ENCODE results near the gene TRIP6.

The TRIP6 gene

DNA sequence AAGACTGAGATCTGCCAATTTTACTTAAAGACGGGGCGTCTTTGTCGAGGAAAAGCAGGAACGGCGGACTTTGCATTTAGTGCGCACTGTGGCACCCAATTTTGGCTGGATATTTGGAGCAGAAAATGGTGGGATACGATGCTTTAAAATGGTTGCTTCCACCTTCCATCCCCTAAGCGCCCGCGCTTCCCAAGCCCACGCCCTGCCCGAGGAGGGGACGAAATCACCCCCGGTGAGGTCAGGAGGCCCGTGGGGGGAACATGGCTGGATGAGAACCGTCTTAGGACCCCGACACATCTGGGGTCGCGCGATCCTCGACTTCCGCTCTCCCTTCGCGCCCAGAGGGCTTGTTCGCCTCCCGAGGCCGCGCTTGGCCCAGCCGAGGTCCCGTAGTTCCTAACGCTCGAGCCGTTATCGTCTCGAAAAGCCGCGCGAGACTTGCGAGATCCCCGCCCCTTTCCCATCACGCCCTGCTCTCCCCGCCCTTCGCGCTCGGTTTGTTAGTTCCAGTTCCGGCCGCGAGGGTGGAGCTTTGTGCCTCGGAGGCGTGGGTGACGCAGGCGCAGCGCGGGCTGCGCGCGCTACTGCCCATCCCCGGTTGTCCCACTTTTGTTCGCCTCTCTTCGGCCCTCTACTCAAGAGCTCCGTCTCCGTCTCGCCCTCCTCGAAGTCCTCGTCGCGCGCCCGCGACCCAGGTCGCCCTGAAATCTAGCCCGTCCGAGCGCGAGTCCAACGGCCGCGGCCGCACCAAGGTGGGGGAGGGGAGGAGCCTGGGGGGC is 7.6 kb downstream of the TRIP6 start, which contains the start of gene SRRT:
Gene SRRT (plus strand): TSS at position 527 of the 779 bp plus-strand sequence. CDS start 488 bp downstream, outside the sequence.
- peak; percentile 99 for DNase-seq

DNA sequence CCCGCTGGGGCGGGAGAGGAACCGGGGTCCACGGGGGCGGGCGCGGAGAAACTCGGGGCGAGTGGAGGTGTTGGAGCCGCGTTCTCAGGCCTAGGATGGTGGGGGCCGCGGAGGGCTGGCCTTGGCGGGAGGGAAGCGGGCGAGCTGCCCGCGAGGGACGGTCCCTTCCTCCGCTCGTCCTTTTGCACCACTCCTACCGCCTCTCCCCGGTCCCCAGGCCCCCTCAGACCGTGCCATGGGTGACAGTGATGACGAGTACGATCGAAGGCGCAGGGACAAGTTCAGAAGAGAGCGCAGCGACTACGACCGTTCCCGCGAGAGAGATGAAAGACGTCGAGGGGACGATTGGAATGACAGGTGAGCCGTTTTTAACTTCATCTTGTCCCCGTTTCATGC is 8.2 kb downstream of the TRIP6 start:
- peak; percentile 79 for DNase-seq

- no peak for DNase-seq
These were observed 10.8 kb downstream of the TRIP6 start for GRCh38 chr7:100878013-100878412.

DNA sequence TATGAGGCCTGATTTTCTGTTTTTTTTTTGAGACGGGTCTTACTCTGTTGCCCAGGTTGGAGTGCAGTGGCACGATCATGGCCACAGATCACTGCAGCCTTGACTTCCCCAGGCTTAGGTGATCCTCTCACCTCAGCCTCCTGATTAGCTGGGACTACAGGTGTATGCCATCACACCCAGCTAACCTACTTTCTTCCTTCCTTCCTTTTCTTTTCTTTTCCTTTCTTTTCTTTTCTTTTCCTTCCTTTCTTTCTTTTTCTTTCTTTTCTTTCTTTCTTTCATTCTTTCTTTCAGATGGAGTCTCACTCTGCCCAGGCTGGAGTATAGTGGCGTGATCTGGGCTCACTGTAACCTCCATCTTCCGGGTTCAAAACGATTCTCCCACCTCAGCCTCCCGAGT is 11.5 kb downstream of the TRIP6 start:
- no peak for DNase-seq

- no peak for DNase-seq
These were observed 12.6 kb downstream of the TRIP6 start for GRCh38 chr7:100879685-100880261.

- no peak for DNase-seq
These were observed 13.5 kb downstream of the TRIP6 start for GRCh38 chr7:100880645-100881044.

DNA sequence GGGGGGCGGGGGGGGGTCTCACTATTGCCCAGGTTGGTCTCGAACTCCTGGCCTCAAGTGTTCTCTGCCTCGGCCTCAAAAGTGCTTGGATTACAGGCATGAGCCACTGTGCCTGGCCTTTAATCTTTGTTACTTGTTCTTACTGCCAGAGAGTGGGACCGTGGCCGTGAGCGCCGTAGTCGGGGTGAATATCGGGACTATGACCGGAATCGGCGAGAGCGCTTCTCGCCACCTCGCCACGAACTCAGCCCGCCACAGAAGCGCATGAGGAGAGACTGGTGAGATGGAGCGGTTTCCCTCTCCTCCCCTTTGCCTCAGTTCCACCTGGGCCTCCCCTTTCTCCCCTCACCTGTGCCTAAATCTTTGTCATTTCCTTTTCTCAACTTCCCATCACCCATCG is 13.9 kb downstream of the TRIP6 start:
- no peak for DNase-seq

GRCh38 chr7:100882201-100882600 is 15.0 kb downstream of the TRIP6 start:
- no peak for DNase-seq

GRCh38 chr7:100882785-100883526 is 15.8 kb downstream of the TRIP6 start:
- DNase-seq: no peak

GRCh38 chr7:100884736-100885439 is 17.7 kb downstream of the TRIP6 start:
- peak; percentile 73 for DNase-seq

DNA sequence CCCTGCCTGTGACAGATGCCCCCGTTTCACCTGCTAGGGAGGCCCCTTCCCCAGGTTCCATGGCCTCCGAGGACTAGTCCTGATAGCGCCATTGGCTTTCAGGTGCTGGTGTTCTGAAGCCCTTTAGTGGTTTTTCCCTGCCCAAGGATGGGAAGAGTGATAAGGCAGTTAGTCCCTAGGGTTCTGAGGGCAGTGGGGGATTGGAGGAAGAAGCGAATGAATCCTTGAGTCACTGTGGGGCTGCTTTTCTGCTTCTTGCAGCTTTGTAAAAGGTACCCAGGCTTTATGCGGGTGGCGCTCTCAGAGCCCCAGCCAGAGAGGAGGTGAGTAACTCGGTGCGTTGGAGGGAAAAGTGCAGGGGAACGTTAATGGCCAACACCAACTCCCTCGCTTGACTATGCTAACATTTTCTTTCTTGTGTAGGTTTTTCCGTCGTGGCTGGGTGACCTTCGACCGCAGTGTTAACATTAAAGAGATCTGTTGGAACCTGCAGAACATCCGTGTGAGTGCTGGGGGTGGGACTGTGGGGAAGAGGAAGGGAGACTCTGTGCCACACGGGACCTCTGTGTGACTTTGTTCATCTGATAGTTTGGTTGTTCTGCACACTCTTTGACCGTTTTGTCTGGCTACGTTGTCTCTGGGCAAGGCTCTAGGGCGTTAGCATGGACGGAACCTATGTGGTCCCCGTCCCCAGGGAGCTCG is 18.4 kb downstream of the TRIP6 start:
- DNase-seq: no peak

DNA sequence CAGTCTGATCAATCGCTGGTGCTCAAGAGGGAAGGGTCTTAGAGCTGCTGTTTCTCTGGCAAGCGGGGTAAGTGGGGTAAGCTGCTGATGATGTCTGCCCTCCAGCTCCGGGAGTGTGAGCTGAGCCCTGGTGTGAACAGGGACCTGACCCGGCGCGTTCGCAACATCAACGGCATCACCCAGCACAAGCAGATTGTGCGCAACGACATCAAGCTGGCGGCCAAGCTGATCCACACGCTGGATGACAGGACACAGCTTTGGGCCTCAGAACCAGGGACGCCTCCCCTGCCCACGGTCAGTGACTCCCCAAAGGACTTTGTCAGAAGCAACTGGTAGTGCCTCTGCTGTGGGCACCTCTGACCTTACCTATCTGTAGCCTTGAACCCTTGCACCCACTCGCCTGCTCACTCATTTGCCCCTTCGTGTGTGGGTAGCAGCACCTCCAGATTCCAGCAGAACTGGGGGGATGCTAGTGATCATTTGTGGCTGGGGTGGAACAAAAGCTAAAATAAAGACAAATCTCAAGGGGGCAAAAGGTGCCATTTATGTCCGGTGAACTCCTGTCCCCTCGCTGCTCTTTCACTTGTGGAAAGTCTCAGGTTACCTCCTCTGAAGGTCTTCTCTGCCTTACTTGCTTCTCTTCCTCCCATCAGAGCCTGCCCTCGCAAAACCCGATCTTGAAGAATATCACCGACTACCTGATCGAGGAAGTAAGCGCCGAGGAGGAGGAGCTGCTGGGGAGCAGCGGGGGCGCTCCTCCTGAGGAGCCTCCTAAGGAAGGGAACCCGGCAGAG is 19.2 kb downstream of the TRIP6 start:
- DNase-seq: no peak

- DNase-seq: no peak
These were observed 19.8 kb downstream of the TRIP6 start for GRCh38 chr7:100886936-100887515.

GRCh38 chr7:100887516-100888290 is 20.5 kb downstream of the TRIP6 start:
- peak; percentile 84 for DNase-seq

- no peak for DNase-seq
These were observed 21.3 kb downstream of the TRIP6 start for GRCh38 chr7:100888291-100888987.

- no peak for DNase-seq
These were observed 22.0 kb downstream of the TRIP6 start, which contains the start of gene UFSP1 for GRCh38 chr7:100888988-100889750. Gene UFSP1, minus strand, starts transcription at chr7:100889715. Its CDS starts 444 bp downstream, at chr7:100889271.

GRCh38 chr7:100890653-100891567 is 23.7 kb downstream of the TRIP6 start:
- DNase-seq: no peak
